ENCODE data around the gene PTBP3.

Gene PTBP3

DNA sequence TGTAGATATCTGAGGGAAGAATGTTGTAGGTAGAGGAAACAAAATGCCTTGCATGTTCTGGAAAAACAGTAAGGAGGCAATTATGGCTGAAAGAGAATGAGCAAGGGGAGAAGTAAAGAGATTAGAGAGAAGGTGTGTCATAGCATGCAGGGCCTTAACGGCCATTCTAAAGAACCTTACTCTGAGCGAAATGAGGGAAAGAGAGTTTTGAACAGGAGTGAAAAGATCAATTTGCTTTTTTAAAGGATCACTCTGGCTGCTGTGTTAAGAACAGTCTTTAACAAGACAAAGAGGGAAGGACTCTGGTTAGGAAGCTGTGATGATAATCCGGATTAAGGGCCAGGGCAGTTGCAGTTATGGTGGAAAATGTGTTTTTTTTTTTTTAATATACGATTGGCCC, 22.6 kb downstream of the PTBP3 start:
- Histone ChIP-seq H3K9me3 (ENCODE audit: control insufficient read depth, low read length) (no peaks in the 10 kb centered on the region), H2BK12ac (ENCODE audit: low read length in 2 of 2) (no peak overlapping the region)
- 90% methylated on average over 3 of the region's 4 CpGs for WGBS

DNA sequence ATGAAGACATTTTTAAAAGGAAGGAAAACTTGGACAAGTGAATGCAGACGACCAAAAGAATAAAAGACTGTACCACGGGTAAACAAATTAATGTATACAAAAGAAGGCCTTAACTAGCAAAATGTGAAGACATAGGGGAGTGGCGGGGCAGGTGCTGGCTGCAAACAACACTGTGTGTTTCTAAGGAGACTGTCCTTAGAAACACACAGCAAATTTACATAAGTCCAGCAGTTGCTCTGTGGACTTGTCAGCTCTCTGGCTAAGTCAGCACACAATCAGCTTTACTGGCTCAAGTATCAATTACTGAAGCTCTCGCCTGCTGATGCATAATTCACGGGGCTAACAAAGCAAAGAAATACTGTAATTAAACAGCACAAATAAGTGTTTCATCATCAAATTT, 24.8 kb downstream of the PTBP3 start:
- Histone ChIP-seq H2AFZ (ENCODE audit: low read depth, low read length) (no peak overlapping the region), H4K8ac (ENCODE audit: low read length) (no peak overlapping the region), H3K27me3 (ENCODE audit: control insufficient read depth in 1 of 2, insufficient read depth in 1 of 2, low read length in 2 of 2) (no peaks in the 10 kb centered on the region), H3K4me3 (ENCODE audit: insufficient read depth in 1 of 2, low read depth in 1 of 2, low read length in 2 of 2) (no peak overlapping the region), H2BK5ac (ENCODE audit: low read depth, low read length, poor library complexity, severe bottlenecking) (no peak overlapping the region), H3K4me2 (ENCODE audit: low read length, poor library complexity, severe bottlenecking) (no peak overlapping the region), H3K4ac (ENCODE audit: low read depth in 1 of 2, low read length in 2 of 2) (no peak overlapping the region), H2BK12ac (ENCODE audit: low read length in 2 of 2) (no peak overlapping the region), H3K18ac (ENCODE audit: low read depth in 1 of 2, low read length in 2 of 2) (no peak overlapping the region), H2AK5ac (ENCODE audit: low read length, severe bottlenecking) (no peak overlapping the region), H3K23ac (ENCODE audit: low read length in 2 of 2) (no peak overlapping the region), H3K4me1 (ENCODE audit: control insufficient read depth, insufficient read depth, low read depth, low read length) (peaks cover 7% of the 10 kb centered on the region), H2BK120ac (ENCODE audit: low read depth, low read length) (no peak overlapping the region), H3K79me1 (replicated peaks; ENCODE audit: low read length, poor library complexity, severe bottlenecking) (peaks cover 1% of the 10 kb centered on the region), H3K9ac (ENCODE audit: low read length) (no peak overlapping the region), H3K14ac (ENCODE audit: low read length in 2 of 2) (no peak overlapping the region), H3K27ac (ENCODE audit: low read length, poor library complexity, severe bottlenecking) (no peak overlapping the region), H3K9me3 (ENCODE audit: control insufficient read depth, low read length) (no peaks in the 10 kb centered on the region), H2BK15ac (ENCODE audit: low read depth, poor library complexity, severe bottlenecking) (no peak overlapping the region), H4K91ac (ENCODE audit: low read length) (no peak overlapping the region), H3K36me3 (ENCODE audit: control insufficient read depth in 1 of 2, insufficient read depth in 2 of 2, low read depth in 1 of 2, low read length in 2 of 2) (peaks cover 0 to 3% of the 10 kb centered on the region in 2 experiments)
- DNase-seq: peak; percentile 33
- 77% methylated on average over 3 of the region's 5 CpGs for WGBS

More for the DNA sequence above, 22.6 kb downstream of the PTBP3 start:
- Histone ChIP-seq H2AFZ (ENCODE audit: low read depth, low read length) (no peak overlapping the region), H3K79me1 (replicated peaks; ENCODE audit: low read length, poor library complexity, severe bottlenecking) (no peaks in the 10 kb centered on the region), H4K91ac (ENCODE audit: low read length) (no peak overlapping the region), H2BK120ac (ENCODE audit: low read depth, low read length) (no peak overlapping the region), H4K8ac (ENCODE audit: low read length) (no peak overlapping the region), H2BK5ac (ENCODE audit: low read depth, low read length, poor library complexity, severe bottlenecking) (no peak overlapping the region), H3K9ac (ENCODE audit: low read length) (no peak overlapping the region), H3K18ac (ENCODE audit: low read depth in 1 of 2, low read length in 2 of 2) (no peak overlapping the region), H3K36me3 (ENCODE audit: control insufficient read depth in 1 of 2, insufficient read depth in 2 of 2, low read depth in 1 of 2, low read length in 2 of 2) (no peaks in the 10 kb centered on the region), H2BK15ac (ENCODE audit: low read depth, poor library complexity, severe bottlenecking) (no peak overlapping the region), H3K4me2 (ENCODE audit: low read length, poor library complexity, severe bottlenecking) (no peak overlapping the region), H3K4me3 (ENCODE audit: insufficient read depth in 1 of 2, low read depth in 1 of 2, low read length in 2 of 2) (no peak overlapping the region), H3K4me1 (ENCODE audit: control insufficient read depth, insufficient read depth, low read depth, low read length) (peaks cover 4% of the 10 kb centered on the region), H3K23ac (ENCODE audit: low read length in 2 of 2) (no peak overlapping the region), H3K27me3 (ENCODE audit: control insufficient read depth in 1 of 2, insufficient read depth in 1 of 2, low read length in 2 of 2) (no peaks in the 10 kb centered on the region), H3K14ac (ENCODE audit: low read length in 2 of 2) (no peak overlapping the region), H3K4ac (ENCODE audit: low read depth in 1 of 2, low read length in 2 of 2) (no peak overlapping the region), H3K27ac (ENCODE audit: low read length, poor library complexity, severe bottlenecking) (no peak overlapping the region), H2AK5ac (ENCODE audit: low read length, severe bottlenecking) (no peak overlapping the region)
- DNase-seq: no peak

- no peak overlapping the region for H2BK5ac ChIP-seq (ENCODE audit: low read depth, low read length, poor library complexity, severe bottlenecking)
- no peak overlapping the region for H3K4me3 ChIP-seq (ENCODE audit: insufficient read depth in 1 of 2, low read depth in 1 of 2, low read length in 2 of 2)
- no peak overlapping the region for H3K4me2 ChIP-seq (ENCODE audit: low read length, poor library complexity, severe bottlenecking)
- no peak overlapping the region for H3K4ac ChIP-seq (ENCODE audit: low read depth in 1 of 2, low read length in 2 of 2)
- DNase-seq: no peak
- peaks cover 3 to 6% of the 10 kb centered on the region in 2 experiments for H3K36me3 ChIP-seq (ENCODE audit: control insufficient read depth in 1 of 2, insufficient read depth in 2 of 2, low read depth in 1 of 2, low read length in 2 of 2)
- peaks cover 1% of the 10 kb centered on the region for H3K79me1 ChIP-seq (replicated peaks; ENCODE audit: low read length, poor library complexity, severe bottlenecking)
- H4K91ac ChIP-seq (ENCODE audit: low read length): no peak overlapping the region
- H3K9me3 ChIP-seq (ENCODE audit: control insufficient read depth, low read length): no peaks in the 10 kb centered on the region
- H2BK15ac ChIP-seq (ENCODE audit: low read depth, poor library complexity, severe bottlenecking): no peak overlapping the region
- no peak overlapping the region for H3K27ac ChIP-seq (ENCODE audit: low read length, poor library complexity, severe bottlenecking)
- peaks cover 6% of the 10 kb centered on the region for H3K4me1 ChIP-seq (ENCODE audit: control insufficient read depth, insufficient read depth, low read depth, low read length)
- no peak overlapping the region for H2AK5ac ChIP-seq (ENCODE audit: low read length, severe bottlenecking)
- no peak overlapping the region for H3K14ac ChIP-seq (ENCODE audit: low read length in 2 of 2)
- no peak overlapping the region for H2AFZ ChIP-seq (ENCODE audit: low read depth, low read length)
- no peak overlapping the region for H2BK12ac ChIP-seq (ENCODE audit: low read length in 2 of 2)
- no peak overlapping the region for H3K18ac ChIP-seq (ENCODE audit: low read depth in 1 of 2, low read length in 2 of 2)
- H3K9ac ChIP-seq (ENCODE audit: low read length): no peak overlapping the region
- no peak overlapping the region for H4K8ac ChIP-seq (ENCODE audit: low read length)
- no peak overlapping the region for H2BK120ac ChIP-seq (ENCODE audit: low read depth, low read length)
- no peaks in the 10 kb centered on the region for H3K27me3 ChIP-seq (ENCODE audit: control insufficient read depth in 1 of 2, insufficient read depth in 1 of 2, low read length in 2 of 2)
- no peak overlapping the region for H3K23ac ChIP-seq (ENCODE audit: low read length in 2 of 2)
Observed at GRCh38 chr9:112301420-112301819, 32.0 kb downstream of the PTBP3 start.

DNA sequence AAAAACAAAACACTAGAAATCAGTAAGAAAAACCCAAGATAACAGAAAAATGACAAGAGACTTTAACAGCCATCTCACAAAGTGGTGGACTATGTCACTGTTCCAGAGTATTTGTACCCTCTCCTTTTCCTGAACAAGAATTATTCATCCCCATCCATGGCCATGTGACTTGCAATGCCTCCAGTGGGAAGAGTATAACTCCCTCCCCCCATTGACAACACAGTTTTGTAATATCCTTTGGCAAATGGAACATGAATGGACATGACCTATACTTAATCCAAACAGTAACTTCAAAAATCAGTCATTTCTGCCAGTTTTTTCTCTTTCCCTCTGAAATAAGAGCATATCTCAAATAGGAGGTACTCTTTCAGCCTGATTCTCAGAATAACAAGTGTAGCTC, 33.9 kb downstream of the PTBP3 start:
- H4K8ac ChIP-seq (ENCODE audit: low read length): no peak overlapping the region

More for the DNA sequence above, 33.9 kb downstream of the PTBP3 start:
- Histone ChIP-seq H3K4me1 (ENCODE audit: control insufficient read depth, insufficient read depth, low read depth, low read length) (peaks cover 3% of the 10 kb centered on the region), H3K14ac (ENCODE audit: low read length in 2 of 2) (no peak overlapping the region), H2BK5ac (ENCODE audit: low read depth, low read length, poor library complexity, severe bottlenecking) (no peak overlapping the region), H2BK15ac (ENCODE audit: low read depth, poor library complexity, severe bottlenecking) (no peak overlapping the region), H3K27me3 (ENCODE audit: control insufficient read depth in 1 of 2, insufficient read depth in 1 of 2, low read length in 2 of 2) (no peaks in the 10 kb centered on the region), H2AK5ac (ENCODE audit: low read length, severe bottlenecking) (no peak overlapping the region), H2BK12ac (ENCODE audit: low read length in 2 of 2) (no peak overlapping the region), H2BK120ac (ENCODE audit: low read depth, low read length) (no peak overlapping the region), H3K4me2 (ENCODE audit: low read length, poor library complexity, severe bottlenecking) (peak overlapping the region; percentile 11), H3K4me3 (ENCODE audit: insufficient read depth in 1 of 2, low read depth in 1 of 2, low read length in 2 of 2) (peak overlapping the region in 1 of 2 experiments; percentile 2), H3K4ac (ENCODE audit: low read depth in 1 of 2, low read length in 2 of 2) (no peak overlapping the region), H3K18ac (ENCODE audit: low read depth in 1 of 2, low read length in 2 of 2) (peak overlapping the region in 1 of 2 experiments; percentile 54), H3K23ac (ENCODE audit: low read length in 2 of 2) (no peak overlapping the region), H3K27ac (ENCODE audit: low read length, poor library complexity, severe bottlenecking) (no peak overlapping the region), H3K36me3 (ENCODE audit: control insufficient read depth in 1 of 2, insufficient read depth in 2 of 2, low read depth in 1 of 2, low read length in 2 of 2) (peaks cover 7 to 16% of the 10 kb centered on the region in 2 experiments), H2AFZ (ENCODE audit: low read depth, low read length) (no peak overlapping the region), H3K9ac (ENCODE audit: low read length) (peak overlapping the region; percentile 41), H3K79me1 (replicated peaks; ENCODE audit: low read length, poor library complexity, severe bottlenecking) (peaks cover 3% of the 10 kb centered on the region), H4K91ac (ENCODE audit: low read length) (no peak overlapping the region), H3K9me3 (ENCODE audit: control insufficient read depth, low read length) (no peaks in the 10 kb centered on the region)
- peak; percentile 45 for DNase-seq
